H1 (cell line): ENCODE results near the gene HDAC9. TPM values are rescaled to one million over a fixed set of nuclear protein-coding genes. Genes with fewer than 3 reads are reported as not detected.

Experiments used
- CTCF ChIA-PET: fragments of 300-600 bp; sonication (Branson Sonifier 250); formaldehyde crosslinking; loops from one replicate; lab custom pipeline; 2021; ENCODE audit not compliant: partially characterized antibody; lab: Charles Lee
- POLR2A ChIA-PET: fragments of 300-600 bp; sonication (Branson Sonifier 250); formaldehyde crosslinking; loops from one replicate; lab custom pipeline; 2021; ENCODE audit warnings: inconsistent platforms; ENCODE audit not compliant: partially characterized antibody; lab: Charles Lee
- DNase-seq, 2 experiments: peaks; one replicate each; pipeline versions ENCODE4 v3.0.0 to v3.0.0-alpha.2; 2010 to 2022; ENCODE audit warnings: low spot score in 2 of 2, low read depth in 1 of 2, mixed read lengths in 1 of 2
- FAIRE-seq: peaks from 2 replicates; lab custom pipeline; 2011; peaks lifted over from hg19 to GRCh38; lab: Jason Lieb, UNC
- H2AFZ ChIP-seq: 2 replicates; pipeline ENCODE4 v1.8.1; 2012; ENCODE audit warnings: low read length, inconsistent platforms
- H2AK5ac ChIP-seq: 2 replicates; pipeline ENCODE4 v1.6.1; 2013; ENCODE audit warnings: low read depth, low read length
- H2BK120ac ChIP-seq: replicated peaks from 2 replicates; pipeline ENCODE3; 2013; ENCODE audit warnings: low read depth, low read length, inconsistent platforms
- H2BK12ac ChIP-seq: 2 replicates; pipeline ENCODE4 v1.6.1; 2013; ENCODE audit warnings: low read depth, low read length
- H2BK15ac ChIP-seq: 2 replicates; pipeline ENCODE4 v1.6.1; 2013; ENCODE audit warnings: low read length
- H2BK20ac ChIP-seq: 2 replicates; pipeline ENCODE4 v1.6.1; 2013; ENCODE audit warnings: low read length
- H2BK5ac ChIP-seq: 2 replicates; pipeline ENCODE4 v1.6.1; 2013; ENCODE audit warnings: low read depth, low read length
- H3K14ac ChIP-seq: 2 replicates; pipeline ENCODE4 v1.6.1; 2013; ENCODE audit warnings: inconsistent platforms; ENCODE audit not compliant: insufficient read length
- H3K18ac ChIP-seq: 2 replicates; pipeline ENCODE4 v1.6.1; 2013; ENCODE audit warnings: low read length; ENCODE audit errors: extremely low read depth
- H3K23ac ChIP-seq: 2 replicates; pipeline ENCODE4 v1.6.1; 2013; ENCODE audit warnings: inconsistent platforms; ENCODE audit not compliant: insufficient read length
- H3K23me2 ChIP-seq: 2 replicates; pipeline ENCODE4 v1.6.1; 2013; ENCODE audit warnings: low read depth, low read length
- H3K27ac ChIP-seq: 2 replicates; pipeline ENCODE4 v1.6.1; 2011; ENCODE audit warnings: low read depth, low read length, inconsistent platforms
- H3K27me3 ChIP-seq, 4 experiments: replicated peaks in 1 of 4; 1 replicate in 1 of 4; 2 replicates in 3 of 4; pipeline versions ENCODE4 v1.6.1 to v1.8.1; 2011 to 2013; ENCODE audit warnings: low read length in 3 of 4, mild to moderate bottlenecking in 3 of 4, inconsistent platforms in 2 of 4, mixed read lengths in 2 of 4, moderate library complexity in 1 of 4; ENCODE audit not compliant: control insufficient read depth in 3 of 4, insufficient read depth in 3 of 4; ENCODE audit errors: extremely low read depth in 1 of 4
- H3K36me3 ChIP-seq, 4 experiments: 2 replicates each; pipeline versions ENCODE4 v1.6.1 to v1.8.1; 2011 to 2013; ENCODE audit warnings: mild to moderate bottlenecking in 4 of 4, low read length in 3 of 4, moderate library complexity in 2 of 4, control low read depth in 1 of 4, inconsistent platforms in 1 of 4; ENCODE audit not compliant: insufficient read depth in 4 of 4, control insufficient read depth in 2 of 4
- H3K4ac ChIP-seq: replicated peaks from 2 replicates; pipeline ENCODE3; 2013; ENCODE audit warnings: low read length, low read depth, mixed read lengths, inconsistent platforms; ENCODE audit not compliant: insufficient read length
- H3K4me1 ChIP-seq, 4 experiments: replicated peaks in 1 of 4; 1 replicate in 1 of 4; 2 replicates in 3 of 4; pipeline versions ENCODE4 v1.6.1 to v1.8.1; 2011 to 2013; ENCODE audit warnings: low read length in 3 of 4, inconsistent platforms in 2 of 4, mixed read lengths in 1 of 4; ENCODE audit not compliant: insufficient read depth in 4 of 4, control insufficient read depth in 3 of 4
- H3K4me2 ChIP-seq, 2 experiments: 2 replicates each; pipeline versions ENCODE4 v1.6.1 to v1.8.1; 2011 to 2013; ENCODE audit warnings: low read depth in 2 of 2, low read length in 2 of 2, control low read depth in 1 of 2, inconsistent platforms in 1 of 2, mild to moderate bottlenecking in 1 of 2; ENCODE audit not compliant: insufficient read depth in 1 of 2
- H3K4me3 ChIP-seq, 4 experiments: fragments of 200-600, 300-600 bp in 1 of 4; sonication (generic), shearing (Covaris generic), sonication (Bioruptor Twin) in 1 of 4; 2 replicates each; pipeline versions ENCODE4 v1.5.1 to v1.8.1; 2011 to 2016; ENCODE audit warnings: low read length in 4 of 4, low read depth in 3 of 4, control low read depth in 2 of 4, inconsistent platforms in 2 of 4, mild to moderate bottlenecking in 2 of 4, mixed read lengths in 1 of 4, moderate library complexity in 1 of 4; ENCODE audit not compliant: insufficient read depth in 2 of 4; ENCODE audit errors: extremely low read depth in 1 of 4
- H3K56ac ChIP-seq: replicated peaks from 2 replicates; pipeline ENCODE3; 2013; ENCODE audit warnings: low read depth, mild to moderate bottlenecking, mixed read lengths, low read length, inconsistent platforms; ENCODE audit not compliant: insufficient read length
- H3K79me1 ChIP-seq: 2 replicates; pipeline ENCODE4 v1.6.1; 2013; ENCODE audit warnings: low read depth, low read length, control low read depth
- H3K79me2 ChIP-seq, 2 experiments: 2 replicates each; pipeline versions ENCODE4 v1.6.1 to v1.8.1; 2012 to 2013; ENCODE audit warnings: low read length in 2 of 2, mild to moderate bottlenecking in 2 of 2, inconsistent platforms in 1 of 2; ENCODE audit not compliant: insufficient read depth in 2 of 2, control insufficient read depth in 1 of 2
- H3K9ac ChIP-seq, 4 experiments: replicated peaks in 1 of 4; 1 replicate in 1 of 4; 2 replicates in 3 of 4; pipeline versions ENCODE4 v1.6.1 to v1.8.1; 2011 to 2013; ENCODE audit warnings: low read depth in 3 of 4, low read length in 3 of 4, control low read depth in 2 of 4, mild to moderate bottlenecking in 2 of 4, moderate library complexity in 2 of 4, inconsistent platforms in 1 of 4; ENCODE audit errors: extremely low read depth in 1 of 4
- H3K9me3 ChIP-seq, 2 experiments: 2 replicates each; pipeline versions ENCODE4 v1.6.1 to v1.8.1; 2012 to 2013; ENCODE audit warnings: mild to moderate bottlenecking in 2 of 2, moderate library complexity in 2 of 2, control low read depth in 1 of 2, inconsistent platforms in 1 of 2, low read depth in 1 of 2, low read length in 1 of 2, mixed read lengths in 1 of 2; ENCODE audit not compliant: insufficient read depth in 2 of 2
- H4K20me1 ChIP-seq, 2 experiments: replicated peaks in 1 of 2; 2 replicates each; pipeline versions ENCODE3 to v1.8.1; 2011 to 2013; ENCODE audit warnings: inconsistent platforms in 2 of 2, low read length in 2 of 2, mild to moderate bottlenecking in 1 of 2; ENCODE audit not compliant: insufficient read depth in 2 of 2, control insufficient read depth in 1 of 2
- H4K5ac ChIP-seq: 2 replicates; pipeline ENCODE4 v1.6.1; 2013; ENCODE audit warnings: low read length, low read depth, mixed read lengths, inconsistent platforms; ENCODE audit not compliant: insufficient read length
- H4K8ac ChIP-seq: 2 replicates; pipeline ENCODE4 v1.8.0; 2013; ENCODE audit warnings: mild to moderate bottlenecking, moderate library complexity, low read length, inconsistent platforms; ENCODE audit not compliant: insufficient read depth; ENCODE audit errors: extremely low read depth
- H4K91ac ChIP-seq: replicated peaks from 2 replicates; pipeline ENCODE3; 2013; ENCODE audit warnings: low read length, mixed read lengths, inconsistent platforms; ENCODE audit not compliant: insufficient read length
- CHD1 ChIP-seq: IDR thresholded peaks from 2 replicates; pipeline ENCODE4 v1.6.1; 2012; ENCODE audit warnings: low read depth, low read length, improper control_type of control experiment
- CTCF ChIP-seq, 3 experiments: IDR thresholded peaks; 1 replicate in 2 of 3; 2 replicates in 1 of 3; pipeline versions ENCODE4 v1.5.1 to v1.6.1; 2011; ENCODE audit warnings: low read length in 3 of 3, mild to moderate bottlenecking in 3 of 3, inconsistent platforms in 2 of 3, low read depth in 1 of 3, moderate library complexity in 1 of 3; ENCODE audit not compliant: insufficient read depth in 1 of 3; ENCODE audit errors: control extremely low read depth in 1 of 3
- NRF1 ChIP-seq: IDR thresholded peaks from 2 replicates; pipeline ENCODE4 v1.6.1; 2011; ENCODE audit warnings: mild to moderate bottlenecking, low read depth, low read length, improper control_type of control experiment
- RAD21 ChIP-seq, 2 experiments: IDR thresholded peaks in 1 of 2; conservative IDR thresholded peaks in 1 of 2; 2 replicates each; pipeline ENCODE4 v1.6.1; 2011; ENCODE audit warnings: low read depth in 2 of 2, low read length in 2 of 2, improper control_type of control experiment in 1 of 2, inconsistent platforms in 1 of 2, mild to moderate bottlenecking in 1 of 2, moderate library complexity in 1 of 2
- RBBP5 ChIP-seq: IDR thresholded peaks from 2 replicates; pipeline ENCODE4 v1.7.1; 2012; ENCODE audit warnings: low read depth, mild to moderate bottlenecking, inconsistent platforms, low read length, moderate library complexity, borderline replicate concordance
- RNF2 ChIP-seq: fragments of 200-900, 300-1000 bp; sonication (generic); IDR thresholded peaks from 2 replicates; pipeline ENCODE4 v1.7.1; 2016; ENCODE audit warnings: borderline replicate concordance, low read depth, mild to moderate bottlenecking, antibody characterized with exemption, low read length; ENCODE audit not compliant: poor library complexity, severe bottlenecking; ENCODE audit errors: missing control alignments
- RXRA ChIP-seq: IDR thresholded peaks from 2 replicates; pipeline ENCODE4 v1.6.1; 2011; ENCODE audit warnings: low read depth, mild to moderate bottlenecking, low read length, moderate library complexity; ENCODE audit not compliant: insufficient read depth
- TAF1 ChIP-seq: IDR thresholded peaks from 2 replicates; pipeline ENCODE4 v1.6.1; 2011; ENCODE audit warnings: mild to moderate bottlenecking, low read depth, low read length
- TBP ChIP-seq: IDR thresholded peaks from 2 replicates; pipeline ENCODE4 v1.6.1; 2011; ENCODE audit warnings: low read depth, low read length, improper control_type of control experiment
- YY1 ChIP-seq: IDR thresholded peaks from 2 replicates; pipeline ENCODE4 v1.6.1; 2011; ENCODE audit warnings: low read depth, mild to moderate bottlenecking, low read length
- WGBS, 2 experiments: shearing (Covaris generic) in 1 of 2; methylation state at CpG; one replicate each; pipeline versions ENCODE4 v1.1.6 to v1.1.7; 2013 to 2015; ENCODE audit warnings: low lambda C conversion rate in 2 of 2, mixed read lengths in 2 of 2, inconsistent platforms in 1 of 2, low coverage in 1 of 2, missing lambda C conversion rate in 1 of 2; ENCODE audit not compliant: insufficient replicate concordance in 2 of 2, insufficient coverage in 1 of 2, insufficient read length in 1 of 2; ENCODE audit errors: extremely low coverage in 1 of 2, missing lambda C conversion rate in 1 of 2; 5-methylcytosine and 5-hydroxymethylcytosine counted together
- polyA plus RNA-seq, 7 experiments: library from polyadenylated mRNA; depleted of rRNA in 3 of 7; stranded (reverse) in 5 of 7; unstranded in 2 of 7; fragments of >200 nt in 5 of 7; fragments of 200-250 nt in 2 of 7; gene quantifications; 1 replicate in 5 of 7; 2 replicates in 1 of 7; 4 replicates in 1 of 7; pipeline versions ENCODE4 v1.2.1 to v1.2.3, GENCODE V29; 2011 to 2013; ENCODE audit warnings: missing spikeins in 2 of 7, mixed read lengths in 2 of 7
- total RNA-seq: library from RNA; stranded (reverse); fragmentation: NEBNext Ultra II Directional; extraction: Animal tissue kit (Norgen Biotek cat#: 25700); gene quantifications from 2 replicates; pipeline ENCODE4 v1.2.1, GENCODE V29; 2021

HDAC9 gene
- total and polyA plus RNA-seq, 2 of the 8 experiments (the other 6 are each of a cell fraction or from before 2014, with no cell fraction given) = 9.5 to 13.1 TPM

- no peak overlapping the region for H3K14ac ChIP-seq
- H4K8ac ChIP-seq = no peak overlapping the region
- TF ChIP-seq TAF1 (no peak), RAD21 (IDR thresholded peaks at IDR 0.05 in 1 of 2, conservative IDR thresholded peaks at IDR 0.05 in 1 of 2; ENCODE audit: low read depth in 2 of 2, low read length in 2 of 2) (no peak), CHD1 (no peak), NRF1 (no peak), CTCF (IDR thresholded peaks at IDR 0.05; ENCODE audit: control extremely low read depth in 1 of 3, insufficient read depth in 1 of 3, low read depth in 1 of 3, low read length in 3 of 3) (no peak), TBP (no peak), RNF2 (no peak), RBBP5 (no peak), RXRA (no peak), YY1 (no peak)
- TF ChIP-seq, all 59 proteins: peak for 0
- Histone ChIP-seq H3K4me1 (no peaks in the 10 kb centered on the region), H3K9me3 (peaks cover 9 to 12% of the 10 kb centered on the region in 2 experiments; a peak in 2 of 4 replicates), H4K20me1 (no peaks in the 10 kb centered on the region), H3K27ac (no peak overlapping the region), H2BK120ac (no peak overlapping the region), H3K4me3 (no peak overlapping the region), H3K4me2 (no peak overlapping the region), H4K91ac (no peak overlapping the region), H2BK20ac (no peak overlapping the region), H2BK15ac (no peak overlapping the region), H3K23me2 (no peaks in the 10 kb centered on the region), H3K23ac (no peak overlapping the region), H2AFZ (no peak overlapping the region), H2AK5ac (no peak overlapping the region), H2BK5ac (no peak overlapping the region), H3K27me3 (no peaks in the 10 kb centered on the region), H3K56ac (no peak overlapping the region), H4K5ac (no peak overlapping the region), H3K79me1 (no peaks in the 10 kb centered on the region), H3K18ac (no peak overlapping the region), H3K4ac (no peak overlapping the region), H3K36me3 (peaks cover 0 to 22% (median 2%) of the 10 kb centered on the region in 4 experiments; a peak in 3 of 8 replicates), H3K9ac (no peak overlapping the region), H2BK12ac (no peak overlapping the region), H3K79me2 (no peaks in the 10 kb centered on the region)
- FAIRE-seq (no peak), DNase-seq (no peak)
- ChIA-PET POLR2A (interaction anchor here (0.8 kb wide), 1 partner anchor 112 kb away, joined by 3 read pairs; no protein-coding TSS in a partner anchor), CTCF (interaction anchor here (1.1 to 1.9 kb wide), 2 partner anchors 18 to 254 kb away, joined by 3 to 6 read pairs; no protein-coding TSS in a partner anchor)
- WGBS, 2 experiments = 93% methylated on average over 1 of the region's 1 CpG; no CpG with 5 or more reads in 1 of the 2 experiments
Observed at GRCh38 chr7:18607025-18607424, 111.5 kb downstream of the HDAC9 start.
